ENCODE results near the gene COL23A1.
A peak's percentile ranks its signal among the peaks of the same experiment; 100 is the strongest.
"Not testable (repeated sequence)": the region's sequence is repeated elsewhere in the genome, so short reads cannot be mapped to it uniquely, and the experiment has no call there.

COL23A1 gene

DNA sequence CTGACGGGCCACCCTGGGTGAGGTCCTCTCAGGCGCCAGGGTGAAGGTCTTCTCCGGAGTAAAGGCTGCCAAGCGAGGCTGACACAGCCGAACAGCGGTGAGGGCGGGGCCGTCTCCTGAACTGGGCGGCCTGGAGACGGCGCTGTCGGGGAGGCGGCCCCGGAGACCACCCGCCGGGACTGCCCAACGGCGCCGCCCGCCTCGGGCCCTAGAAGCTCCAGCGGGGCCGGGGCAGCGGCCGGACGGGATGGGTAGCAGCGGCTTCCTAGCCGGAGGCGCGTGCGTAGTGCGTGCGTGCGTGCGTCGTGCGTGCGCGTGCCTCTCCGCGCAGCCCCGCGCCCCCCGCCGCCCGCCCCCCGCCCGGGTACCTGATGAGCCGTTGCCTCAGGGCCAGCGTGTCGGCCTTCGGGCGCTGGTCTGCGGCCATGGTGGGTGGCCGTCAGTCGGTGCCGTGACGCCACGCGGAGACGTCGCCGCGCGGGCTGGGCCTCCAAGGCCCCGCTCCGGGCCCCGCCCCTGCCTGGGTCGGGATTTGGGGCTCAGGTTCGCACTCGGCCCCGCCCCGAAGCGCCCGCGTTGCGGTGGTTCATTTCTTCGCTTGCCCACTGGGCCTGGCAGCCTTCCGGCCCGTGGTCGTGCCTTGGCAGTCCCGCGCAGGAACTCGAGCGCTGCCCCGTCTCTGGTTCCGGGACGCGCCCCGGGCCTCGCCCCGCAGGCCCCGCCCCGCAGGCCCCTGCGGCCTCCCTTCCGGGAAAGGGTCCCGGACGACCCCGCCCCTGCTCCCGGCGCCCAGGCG, 357.9 kb downstream of the COL23A1 start, which contains the start of gene PHYKPL:
TSS of gene PHYKPL (minus strand) at position 679 of the 796 bp plus-strand sequence. CDS start at position 427, 252 bp downstream.
- peak; percentile 67 for DNase-seq

DNA sequence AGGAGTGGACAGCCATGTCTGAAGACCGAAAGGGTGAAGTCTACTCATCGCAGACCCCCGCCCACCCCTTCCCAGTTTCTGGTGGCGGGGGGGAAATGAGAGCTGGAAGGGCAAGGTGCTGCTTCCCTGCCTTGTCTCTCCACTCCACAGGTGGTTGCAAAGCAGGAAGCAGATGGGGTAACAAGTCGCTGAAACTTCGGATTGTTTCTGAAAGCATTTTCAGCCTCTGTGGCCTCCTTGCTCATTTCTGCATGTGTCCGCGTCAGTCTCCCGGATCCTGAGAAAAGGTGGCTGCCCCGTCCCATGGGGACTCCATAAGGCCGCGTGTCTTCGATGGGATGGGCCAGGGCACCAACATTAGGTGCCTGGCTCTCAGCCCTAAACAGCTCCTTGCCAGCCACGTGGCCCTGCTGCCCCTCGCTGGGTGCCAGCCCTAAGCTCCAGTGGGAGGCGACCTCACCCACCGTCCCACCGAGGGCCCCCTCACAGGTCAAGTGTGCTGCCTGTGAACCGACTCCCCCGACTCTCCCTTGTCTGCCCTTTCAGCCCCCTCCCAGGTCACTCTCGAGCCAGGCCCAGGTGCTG, 358.6 kb downstream of the COL23A1 start:
- DNase-seq = no peak

DNA sequence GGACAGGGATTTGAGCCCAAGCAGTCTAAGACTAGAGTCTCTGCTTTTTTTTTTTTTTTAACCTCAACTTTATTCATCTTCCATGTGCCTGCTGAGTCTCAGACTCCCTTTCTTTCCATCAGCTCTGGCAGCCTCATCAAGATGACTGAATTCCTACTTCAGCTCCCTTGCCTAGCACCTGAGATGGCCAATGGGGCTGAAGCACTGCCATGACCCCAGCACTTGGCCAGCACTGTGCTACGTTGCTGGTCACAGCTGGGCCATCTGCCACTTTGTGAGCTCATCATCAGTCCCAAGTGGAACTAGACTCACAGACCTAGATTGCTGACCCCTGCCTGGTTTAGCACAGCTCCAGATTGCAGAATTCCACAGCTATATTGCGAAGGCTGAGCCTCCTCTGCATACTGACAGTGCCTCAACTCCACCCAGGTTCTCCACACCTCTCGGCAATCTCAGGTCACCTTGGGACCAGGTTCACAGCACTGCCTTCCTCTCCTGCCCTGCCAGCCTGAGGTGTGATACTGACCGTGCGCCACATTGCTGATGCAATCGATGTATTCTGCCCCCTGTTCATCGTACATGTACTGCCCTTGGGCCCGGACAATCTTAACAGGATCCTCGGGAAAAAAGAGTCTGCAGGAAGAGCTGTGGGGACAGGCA, 359.2 kb downstream of the COL23A1 start:
- DNase-seq = no peak

DNA sequence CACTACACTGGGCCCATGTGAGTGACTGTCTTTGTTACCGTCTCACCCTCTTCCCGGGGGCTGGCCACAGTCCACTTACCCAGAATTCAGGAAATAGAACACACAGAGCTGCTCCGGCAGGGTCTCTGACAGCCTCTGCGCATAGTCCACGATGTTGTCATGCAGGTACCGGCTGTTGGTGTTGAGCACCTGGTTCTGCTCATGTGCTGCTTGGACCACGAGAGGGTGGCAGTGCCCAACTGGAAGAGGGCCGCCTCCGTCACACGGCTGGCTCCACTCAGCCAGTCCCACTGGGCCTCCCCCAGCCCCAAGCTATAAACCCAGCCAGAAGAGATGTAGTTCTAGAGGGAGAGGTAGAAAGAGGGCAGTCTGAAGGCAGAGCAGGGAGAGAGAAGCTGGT, 360.3 kb downstream of the COL23A1 start:
- no peak for DNase-seq

DNA sequence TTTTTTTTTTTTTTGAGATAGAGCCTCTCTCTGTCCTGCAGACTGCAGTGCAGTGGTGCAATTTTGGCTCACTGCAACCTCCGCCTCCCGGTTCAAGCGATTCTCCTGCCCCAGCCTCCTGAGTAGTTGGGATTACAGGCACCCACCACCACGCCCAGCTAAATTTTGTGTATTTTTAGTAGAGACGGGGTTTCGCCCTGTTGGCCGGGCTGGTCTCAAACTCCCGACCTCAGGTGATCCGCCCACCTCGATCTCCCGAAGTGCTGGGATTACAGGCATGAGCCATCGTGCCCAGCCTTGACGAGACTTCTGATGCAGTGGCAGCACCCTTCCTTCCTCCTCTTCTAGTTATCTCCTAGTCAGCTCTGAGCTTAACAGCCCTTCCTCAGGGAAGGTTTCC, 361.1 kb downstream of the COL23A1 start:
- not testable (repeated sequence) for DNase-seq

DNA sequence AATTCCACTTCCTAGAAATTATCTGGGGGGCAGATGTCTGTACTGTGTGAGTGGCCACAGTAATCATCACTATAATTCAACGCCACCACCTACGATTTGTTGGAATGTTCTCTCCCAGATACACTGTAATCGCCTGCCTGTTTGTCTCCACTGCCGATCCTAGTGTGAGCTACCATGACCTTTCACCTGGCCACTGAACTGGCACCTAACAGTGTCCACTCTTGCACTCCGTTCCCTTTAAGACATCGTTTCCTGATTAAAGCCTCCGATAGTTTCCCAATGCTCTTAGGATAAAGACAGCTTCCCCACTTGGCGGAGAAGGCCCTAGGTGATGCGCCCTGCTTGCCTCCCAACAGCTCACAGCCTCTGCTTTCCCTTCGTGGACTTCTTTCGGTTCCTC, 361.6 kb downstream of the COL23A1 start:
- DNase-seq = no peak

DNA sequence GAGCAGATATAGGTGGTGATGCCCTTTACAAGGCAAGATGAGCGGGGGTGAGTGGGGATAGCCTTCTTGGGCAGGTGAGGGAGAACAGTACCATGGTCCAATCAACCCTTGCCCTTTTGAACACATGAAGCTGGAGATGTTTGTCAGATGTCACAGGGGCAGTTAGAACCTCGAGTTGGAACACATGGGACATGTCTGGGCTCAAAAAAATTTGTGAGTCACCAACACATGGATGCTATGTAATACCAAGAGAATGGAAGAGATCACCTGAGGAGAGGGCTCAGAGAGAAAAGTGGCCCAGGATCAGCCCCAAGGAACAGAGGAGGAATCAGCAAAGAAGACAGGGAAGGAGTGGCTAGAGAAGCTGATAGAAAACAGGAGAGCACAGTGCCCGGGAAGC, 362.3 kb downstream of the COL23A1 start:
- no peak for DNase-seq

DNA sequence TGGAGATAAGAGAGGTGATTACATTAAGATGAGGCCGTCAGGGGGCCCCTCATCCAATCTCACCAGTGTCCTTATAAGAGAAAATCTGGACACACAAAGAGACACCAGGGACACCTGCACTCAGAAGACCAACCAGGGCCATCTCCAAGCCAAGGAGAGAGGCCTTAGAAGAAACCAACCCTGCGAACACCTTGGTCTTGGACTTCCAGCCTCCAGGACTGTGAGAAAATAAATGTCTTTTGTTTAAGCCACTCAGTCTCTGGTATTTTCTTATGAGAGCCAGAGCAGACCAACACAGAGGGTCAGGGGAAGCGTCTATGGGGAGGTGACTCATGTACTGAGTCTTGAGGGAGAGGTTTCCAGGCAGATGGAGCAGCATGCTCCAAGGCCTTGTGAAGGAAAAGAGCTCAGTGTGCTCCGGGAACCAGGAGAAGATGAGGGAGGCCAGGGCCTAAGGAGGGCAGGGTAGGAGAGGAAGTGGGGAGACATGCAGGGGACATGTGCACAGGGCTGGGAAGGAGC, 363.0 kb downstream of the COL23A1 start:
- no peak for DNase-seq

DNA sequence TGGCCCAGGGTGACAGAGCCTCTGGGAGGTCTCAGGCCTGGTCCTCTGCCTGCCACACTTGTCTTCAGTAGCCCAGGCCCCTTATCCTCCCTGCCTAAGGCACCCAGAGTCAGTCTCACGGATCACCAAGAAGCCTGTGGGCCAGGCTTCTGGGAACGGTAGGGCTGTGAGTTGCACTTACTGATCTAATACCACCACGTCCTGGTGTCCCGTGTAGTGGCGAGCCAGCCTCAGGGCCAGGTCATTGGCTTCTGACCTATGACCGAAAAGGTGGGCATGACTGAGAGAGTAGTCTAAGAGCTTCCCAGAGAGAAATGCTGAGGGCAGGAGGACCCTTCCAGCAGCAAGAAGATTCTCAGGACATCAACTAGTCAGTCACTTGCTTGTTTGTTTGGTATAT, 365.0 kb downstream of the COL23A1 start:
- DNase-seq = no peak

DNA sequence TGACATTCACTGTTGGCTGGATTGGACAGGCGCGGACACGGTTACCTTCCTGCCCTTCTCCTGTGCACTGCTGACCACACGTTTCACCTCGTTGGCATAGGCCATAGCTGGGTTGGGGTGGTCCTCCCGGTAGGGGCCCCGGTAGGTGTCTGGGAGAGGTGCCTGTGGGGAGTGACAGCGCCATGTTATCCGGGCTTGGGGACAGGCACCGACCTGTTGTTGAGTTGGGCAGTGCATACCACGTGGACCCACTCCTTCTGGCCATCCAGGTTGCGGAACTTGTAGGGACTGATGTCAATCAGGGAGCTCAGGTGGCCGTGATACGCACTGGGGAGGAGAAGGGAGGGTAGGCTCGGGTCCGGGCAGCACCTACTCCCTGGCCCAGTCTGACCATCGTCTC, 365.8 kb downstream of the COL23A1 start:
- no peak for DNase-seq

DNA sequence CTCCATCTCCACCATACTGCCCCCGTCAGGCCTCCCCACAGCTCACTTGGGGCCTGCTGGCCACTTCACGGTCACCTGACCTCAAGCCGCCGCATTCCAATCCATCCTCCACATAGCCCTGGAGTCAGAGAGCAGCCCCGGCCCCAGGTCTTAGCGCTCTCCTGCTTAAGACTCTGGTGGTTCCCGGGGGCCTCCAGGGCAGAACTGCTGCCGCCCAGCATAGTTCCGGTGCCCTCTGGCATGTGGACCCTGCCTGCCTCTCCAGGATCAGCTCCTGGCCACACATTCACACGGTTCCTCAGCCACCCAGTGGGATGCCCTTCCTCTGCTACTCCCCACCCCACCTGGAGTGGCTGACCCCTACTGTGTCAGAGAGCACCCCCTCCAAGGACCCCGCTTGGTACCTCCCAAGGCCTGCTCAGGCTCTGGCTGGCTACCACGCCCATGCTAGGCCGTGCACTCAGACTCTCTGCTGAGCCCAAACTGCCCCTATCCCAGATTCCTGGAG, 366.3 kb downstream of the COL23A1 start:
- DNase-seq = no peak

DNA sequence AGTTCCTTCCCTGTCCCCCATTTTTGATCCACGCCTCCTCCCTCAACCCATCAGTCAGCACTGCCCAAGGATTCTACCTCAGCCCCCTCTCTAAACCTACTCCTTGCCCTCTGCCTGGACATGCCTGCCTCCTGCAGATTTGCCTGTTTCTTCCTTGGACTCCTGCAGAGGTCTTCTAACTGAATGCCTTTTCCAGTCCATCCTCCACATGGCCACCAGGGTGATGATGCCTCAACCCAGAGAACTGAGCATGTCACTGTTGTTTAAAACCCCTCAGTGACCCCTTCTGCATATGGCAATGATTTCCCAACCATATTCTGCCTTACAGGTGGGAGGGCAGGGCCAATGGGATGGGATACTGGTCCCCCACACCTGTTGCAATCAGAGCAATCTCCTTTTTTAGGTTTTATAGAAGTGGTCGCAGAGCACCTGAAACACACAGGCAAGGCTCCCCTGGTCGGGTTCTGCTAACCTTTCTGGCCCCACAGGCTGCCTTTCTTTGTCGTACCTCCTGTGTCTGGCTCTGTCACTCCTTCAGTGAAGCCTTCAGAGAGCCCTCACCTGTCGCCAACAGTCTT, 366.9 kb downstream of the COL23A1 start:
- no peak for DNase-seq

DNA sequence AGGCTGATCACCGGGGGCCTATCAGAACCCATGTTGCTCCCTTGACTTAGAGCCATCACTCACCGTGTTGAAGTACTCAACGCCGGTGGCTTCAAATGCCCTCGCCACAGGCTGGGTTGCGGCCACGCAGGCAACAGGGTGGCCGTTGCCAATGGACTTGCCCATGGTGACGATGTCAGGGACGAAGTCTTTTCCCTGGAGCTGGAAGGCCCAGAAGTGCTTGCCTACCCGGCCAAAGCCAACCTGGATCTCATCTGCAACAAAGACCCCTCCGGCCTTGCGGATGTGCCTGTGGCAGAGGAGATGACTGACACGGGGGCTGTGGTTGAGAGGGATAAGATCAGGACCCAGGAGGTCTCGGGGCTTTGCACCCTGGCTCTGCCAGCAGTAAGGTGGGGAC, 367.9 kb downstream of the COL23A1 start:
- no peak for DNase-seq

DNA sequence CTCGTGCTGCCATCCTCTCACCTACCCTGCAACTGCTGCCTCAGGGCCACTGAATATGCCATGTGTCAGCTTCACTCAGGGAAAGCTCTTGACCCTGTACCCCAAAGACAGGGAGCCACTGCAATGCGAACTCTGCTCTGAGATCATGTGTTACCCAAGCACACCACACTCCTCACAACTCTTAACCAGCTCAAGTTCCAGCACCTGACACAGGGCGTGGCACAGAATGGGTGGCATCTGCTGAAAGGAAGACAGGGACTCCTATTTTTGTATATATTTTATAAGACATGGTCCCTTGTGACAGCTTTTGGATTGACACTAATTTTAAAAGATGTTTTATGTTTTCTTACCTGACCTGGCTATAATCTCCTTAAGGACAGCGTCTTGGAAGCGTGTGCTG, 368.3 kb downstream of the COL23A1 start:
- DNase-seq = no peak

DNA sequence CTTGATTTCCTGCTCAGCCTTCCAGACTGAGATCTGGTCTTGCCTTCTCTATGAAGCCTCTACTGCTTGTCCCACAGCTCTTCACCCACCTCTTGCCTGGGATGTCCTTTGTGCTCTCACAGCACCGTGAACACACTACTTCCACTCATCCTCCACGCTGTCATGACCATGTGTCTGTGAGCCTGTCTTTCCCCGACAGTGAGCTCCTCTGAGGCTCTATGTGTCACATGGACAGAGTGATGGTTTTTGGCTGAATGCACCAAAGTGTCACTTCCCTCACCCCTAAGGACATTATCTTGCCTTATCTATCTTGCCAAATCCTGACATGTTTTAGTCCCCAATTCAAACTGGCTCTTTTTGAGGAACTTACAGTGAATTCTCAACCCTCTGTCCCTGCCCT, 368.9 kb downstream of the COL23A1 start:
- DNase-seq = peak; percentile 73

DNA sequence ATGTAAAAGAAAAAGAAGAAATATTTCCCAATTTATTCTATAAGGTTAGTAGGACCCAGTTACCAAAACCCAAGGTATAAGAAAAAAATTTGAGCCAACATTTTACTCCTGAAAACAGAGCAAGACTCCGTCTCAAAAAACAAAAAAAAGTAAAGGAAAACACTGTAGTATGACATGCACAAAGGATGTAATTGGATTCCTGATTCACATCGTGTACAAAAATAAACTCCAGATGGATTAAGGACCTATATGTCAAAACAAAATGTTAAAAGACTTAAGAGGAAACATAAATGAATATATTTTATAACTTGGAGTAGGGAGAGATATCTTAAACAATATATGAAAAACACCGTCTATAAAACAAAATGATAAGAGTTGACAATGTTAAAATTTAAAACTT, 371.4 kb downstream of the COL23A1 start:
- no peak for DNase-seq

DNA sequence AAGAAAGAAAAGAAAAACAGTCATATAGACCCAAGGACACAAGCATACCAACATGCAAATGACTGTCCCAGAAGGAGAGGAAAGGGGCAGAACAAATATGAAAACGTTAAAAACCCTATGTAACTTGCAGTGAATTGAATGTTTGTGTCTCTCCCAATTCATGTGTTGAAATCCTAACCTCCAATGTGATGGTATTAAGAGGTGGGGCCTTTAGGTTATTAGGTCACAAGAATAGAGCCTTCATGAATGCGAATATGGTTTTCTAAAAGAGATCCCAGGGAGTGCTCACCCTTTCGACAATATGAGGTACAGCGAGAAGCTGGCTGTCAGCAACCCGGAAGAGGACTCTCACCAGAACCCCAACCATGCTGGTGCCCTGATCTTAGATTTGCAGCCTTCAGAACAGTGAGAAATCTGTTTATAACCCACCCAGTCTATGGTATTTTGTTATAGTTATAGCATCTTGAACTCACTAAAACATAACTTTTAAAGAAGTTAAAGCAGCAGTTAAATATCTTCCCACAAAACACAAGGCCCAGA, 371.9 kb downstream of the COL23A1 start:
- DNase-seq = no peak

DNA sequence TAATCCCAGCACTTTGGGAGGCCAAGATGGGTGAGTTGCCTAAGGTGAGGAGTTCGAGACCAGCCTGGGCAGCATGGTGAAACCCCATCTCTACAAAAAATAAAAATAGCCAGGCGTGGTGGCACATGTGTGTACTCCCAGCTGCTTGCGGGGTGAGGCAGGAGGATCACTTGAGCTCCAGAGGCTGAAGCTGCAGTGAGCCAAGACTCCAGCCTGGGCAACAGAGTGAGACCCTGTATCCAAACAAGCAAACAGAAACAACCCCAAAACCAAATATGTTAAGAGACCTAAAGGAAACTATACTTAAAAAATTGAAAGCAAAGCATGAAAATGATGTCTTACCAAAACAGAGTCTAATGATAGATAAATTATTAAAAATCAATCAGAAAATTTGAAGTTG, 373.4 kb downstream of the COL23A1 start:
- DNase-seq = no peak

DNA sequence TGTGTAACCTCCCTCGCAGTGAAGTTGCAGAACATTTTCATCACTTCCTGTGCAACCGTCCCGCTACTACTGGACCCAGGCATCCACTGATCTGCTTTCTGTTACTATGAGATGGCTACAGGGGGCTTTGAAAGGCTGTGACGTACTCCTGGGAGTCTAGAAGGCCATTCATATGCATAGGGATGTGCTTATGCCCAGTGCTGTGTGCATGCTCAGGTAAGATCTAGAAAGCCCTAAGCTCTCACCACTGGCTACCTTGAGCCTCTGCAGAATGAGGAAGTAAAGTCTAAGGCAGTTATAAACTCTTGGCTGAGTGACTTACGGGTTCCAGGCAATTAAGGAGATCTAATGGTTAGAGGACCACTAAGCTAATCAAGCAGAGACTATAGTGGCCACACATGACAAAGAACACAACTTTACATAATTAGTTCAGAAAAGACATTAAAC, 374.1 kb downstream of the COL23A1 start:
- DNase-seq = no peak

DNA sequence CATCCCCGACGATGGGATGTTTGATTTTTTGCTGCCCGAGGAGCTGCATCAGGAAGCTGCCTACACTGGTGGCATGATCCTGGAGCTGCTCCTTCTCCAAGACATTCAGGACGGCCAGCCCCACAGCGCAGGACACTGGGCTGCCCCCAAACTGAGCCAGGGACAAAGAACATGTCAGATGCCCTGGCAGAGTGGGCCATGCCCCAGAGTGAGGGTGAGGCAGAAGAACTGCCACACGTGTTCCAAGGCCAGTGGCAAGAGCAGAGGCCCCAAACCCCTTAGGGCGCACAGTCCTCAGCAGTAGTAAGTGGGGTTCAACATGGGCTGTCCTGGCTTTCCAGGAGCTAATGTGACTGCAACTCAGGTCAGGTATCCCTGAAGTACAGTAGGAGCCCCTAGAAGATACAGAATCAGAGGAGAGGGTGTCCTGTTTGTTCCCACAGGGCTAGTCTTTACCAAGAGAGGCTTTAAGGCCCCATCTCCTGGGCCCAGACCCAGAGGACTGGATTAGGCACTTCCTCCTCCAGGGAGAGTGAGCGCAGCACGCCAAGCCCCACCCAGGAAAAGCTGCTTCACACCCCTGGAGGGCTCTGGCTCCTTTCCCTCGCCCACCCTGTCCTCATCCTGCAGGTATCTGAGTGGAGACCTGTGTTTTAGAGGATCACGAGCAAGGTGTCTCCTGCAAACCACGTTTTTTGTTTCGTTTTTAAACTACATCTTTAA, 374.8 kb downstream of the COL23A1 start:
- DNase-seq = no peak

DNA sequence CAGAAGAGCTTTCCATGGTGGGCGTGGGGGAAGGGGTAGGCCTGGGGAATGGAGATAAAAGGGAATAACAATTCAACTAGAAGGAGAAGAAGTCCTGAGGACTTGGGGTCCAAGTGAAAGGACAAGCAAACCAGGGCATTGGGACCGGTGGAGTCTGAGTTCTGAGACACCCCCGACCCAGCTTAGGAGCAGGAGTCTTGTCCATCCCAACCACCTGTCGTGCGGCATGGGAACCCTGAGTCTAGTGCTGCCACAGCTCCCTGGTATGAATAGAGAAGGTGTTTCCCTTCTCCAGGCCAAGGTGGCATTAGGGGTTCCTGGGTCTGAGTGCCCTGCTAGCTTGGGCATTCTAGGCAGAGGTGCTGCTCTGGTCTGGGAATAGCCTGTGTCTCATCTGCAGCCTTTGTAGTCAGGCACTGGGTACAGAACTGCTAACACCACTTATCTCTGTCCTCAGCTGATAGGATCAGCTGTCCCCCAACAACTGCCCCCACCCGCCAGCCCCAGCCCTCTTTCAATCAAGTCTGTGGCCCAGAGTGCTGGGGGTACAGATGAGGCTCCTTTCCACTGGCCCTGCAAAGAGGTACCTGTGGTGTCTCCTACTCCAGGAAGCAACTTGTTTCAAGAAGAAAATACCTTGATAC, 375.9 kb downstream of the COL23A1 start:
- DNase-seq = no peak

DNA sequence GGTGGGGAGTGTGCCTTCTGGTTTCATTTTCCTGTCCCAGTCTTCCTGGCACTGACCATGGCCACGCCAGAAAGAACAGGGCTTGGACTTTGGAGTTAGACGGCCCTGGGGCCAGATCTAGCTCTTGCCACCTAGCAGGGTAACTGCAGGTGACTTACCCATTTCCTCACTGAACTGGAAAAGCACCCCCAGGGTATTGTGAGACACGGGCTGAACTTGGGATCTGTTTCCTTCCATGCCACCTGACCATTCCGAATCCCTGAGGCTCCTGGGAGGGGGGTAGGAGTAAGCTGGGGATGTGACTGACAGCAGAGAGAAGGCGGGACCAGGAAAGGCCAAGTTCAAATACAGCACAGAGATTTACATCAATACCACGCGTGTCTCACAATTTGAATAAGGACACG, 376.4 kb downstream of the COL23A1 start:
- no peak for DNase-seq
